HK-2 (cell line): ENCODE results near the gene FGB.

Source experiments
- DNase-seq: peaks from one replicate; pipeline ENCODE4 v3.0.0-alpha.2; 2018; ENCODE audit not compliant: unreplicated experiment

Gene FGB

DNA sequence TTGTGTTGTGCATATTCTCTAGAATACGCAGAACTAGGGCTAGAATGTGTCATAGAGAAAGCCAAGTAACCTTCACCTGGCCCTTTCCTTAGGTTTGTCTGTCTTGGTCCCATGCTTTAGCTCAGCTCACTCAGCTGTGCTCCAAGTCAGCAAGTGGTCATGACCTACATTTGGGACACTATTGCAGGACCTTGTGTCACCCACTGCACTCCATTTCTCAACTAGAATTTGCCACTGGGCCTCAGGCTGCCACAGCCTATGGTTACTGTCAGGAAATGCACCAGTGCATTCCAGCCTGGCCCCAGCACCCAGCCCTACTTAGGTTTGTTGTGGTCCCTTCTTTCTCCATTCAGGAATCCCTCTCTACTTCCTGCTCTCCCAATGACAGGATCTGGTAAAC, 57.3 kb downstream of the FGB start:
- DNase-seq: no peak
